ENCODE results near the gene TMEM273. TPM values are rescaled to one million over a fixed set of nuclear protein-coding genes. Genes with fewer than 3 reads are reported as not detected.
"Not testable (repeated sequence)": the region's sequence is repeated elsewhere in the genome, so short reads cannot be mapped to it uniquely, and the experiment has no call there.

TMEM273 gene
- total RNA-seq, 1 donor from 2014 or later, result 6.8 TPM

DNA sequence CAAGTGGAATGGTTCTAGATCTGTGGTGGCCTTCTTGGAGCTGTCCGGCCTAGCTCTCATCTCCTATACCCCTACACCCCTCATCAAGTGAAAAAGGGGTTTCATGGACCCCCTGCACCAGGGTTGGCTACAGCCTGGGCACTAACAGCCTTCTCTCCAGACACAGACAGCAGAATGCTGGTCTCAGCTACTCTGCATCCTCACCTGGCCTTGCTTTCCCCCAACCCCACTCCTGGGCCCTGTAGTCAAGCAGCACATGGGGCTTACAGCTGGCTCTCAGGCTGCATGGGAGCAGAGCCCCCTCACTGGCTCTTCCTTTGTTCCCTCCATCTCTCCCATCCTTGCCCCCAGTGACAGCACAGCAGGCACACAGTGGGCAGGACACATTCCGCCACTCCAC, 20.8 kb upstream of the TMEM273 start:
- Histone ChIP-seq H3K4me3 (ENCODE audit: low read length in 3 of 3) (no peak overlapping the region), H3K27me3 (ENCODE audit: control insufficient read depth in 3 of 3, insufficient read depth in 3 of 3, low read length in 3 of 3) (peaks cover 0 to 2% (median 2%) of the 10 kb centered on the region in 3 donors), H3K4me1 (ENCODE audit: control insufficient read depth in 3 of 3, insufficient read depth in 3 of 3, low read length in 3 of 3) (no peaks in the 10 kb centered on the region), H3K9me3 (ENCODE audit: control insufficient read depth in 3 of 3, low read length in 3 of 3) (no peaks in the 10 kb centered on the region), H3K9ac (ENCODE audit: low read depth in 1 of 3, low read length in 3 of 3) (no peak overlapping the region), H3K36me3 (ENCODE audit: control insufficient read depth in 3 of 3, insufficient read depth in 3 of 3, low read length in 3 of 3) (no peaks in the 10 kb centered on the region), H3K27ac (ENCODE audit: low read depth, low read length) (no peak overlapping the region)

DNA sequence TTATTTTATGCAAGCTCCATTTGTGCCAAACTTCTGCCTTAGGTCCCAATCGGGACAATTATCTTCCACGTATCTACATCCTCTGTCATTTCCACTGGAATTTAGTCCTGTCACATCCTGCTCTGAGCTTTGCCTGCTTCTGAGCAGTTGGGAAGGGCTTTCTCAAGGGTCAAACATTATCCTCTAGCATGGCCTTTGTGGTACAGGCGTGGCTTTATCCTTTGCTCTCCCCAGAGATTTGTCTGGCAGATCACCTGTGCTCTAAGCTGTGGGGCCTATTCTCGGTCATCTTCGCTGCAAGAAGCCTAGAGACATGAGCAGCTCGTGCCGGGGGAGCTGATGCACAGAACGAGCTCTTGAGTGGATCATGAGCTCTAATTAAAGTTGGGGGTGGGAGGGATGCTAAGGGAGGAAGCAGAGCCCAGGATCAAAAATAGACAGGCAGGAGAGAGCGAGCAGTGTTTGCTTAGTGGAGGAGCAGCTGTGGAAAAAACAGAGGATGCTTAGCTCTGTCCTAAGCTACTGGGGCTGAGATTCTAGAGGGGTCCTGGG, 19.8 kb upstream of the TMEM273 start:
- no peak overlapping the region for H3K27ac ChIP-seq (ENCODE audit: low read depth, low read length)
- peaks cover 0 to 2% (median 2%) of the 10 kb centered on the region in 3 donors for H3K27me3 ChIP-seq (ENCODE audit: control insufficient read depth in 3 of 3, insufficient read depth in 3 of 3, low read length in 3 of 3)
- no peaks in the 10 kb centered on the region for H3K36me3 ChIP-seq (ENCODE audit: control insufficient read depth in 3 of 3, insufficient read depth in 3 of 3, low read length in 3 of 3)
- no peak overlapping the region for H3K9ac ChIP-seq (ENCODE audit: low read depth in 1 of 3, low read length in 3 of 3)
- no peaks in the 10 kb centered on the region for H3K4me1 ChIP-seq (ENCODE audit: control insufficient read depth in 3 of 3, insufficient read depth in 3 of 3, low read length in 3 of 3)
- no peak overlapping the region for H3K4me3 ChIP-seq (ENCODE audit: low read length in 3 of 3)
- no peaks in the 10 kb centered on the region for H3K9me3 ChIP-seq (ENCODE audit: control insufficient read depth in 3 of 3, low read length in 3 of 3)

DNA sequence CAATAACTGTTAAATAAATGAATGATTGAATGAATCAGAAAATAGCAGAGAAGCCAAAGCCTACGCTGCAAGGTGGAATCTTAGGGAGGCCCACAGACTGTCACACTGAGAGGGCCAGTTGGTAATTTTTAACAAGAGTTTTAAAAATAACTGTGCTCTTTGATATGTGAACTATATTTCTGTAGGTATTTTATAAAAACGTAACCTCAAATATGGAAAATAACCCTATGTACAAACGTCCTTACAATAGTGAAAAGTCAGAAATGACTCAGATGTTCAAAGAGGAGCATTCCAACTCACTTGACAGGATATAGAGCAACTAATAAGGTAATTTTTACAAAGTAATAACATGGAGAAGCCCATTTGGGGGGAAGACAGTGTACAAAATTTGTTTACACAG, 18.9 kb upstream of the TMEM273 start:
- H3K4me1 ChIP-seq (ENCODE audit: control insufficient read depth in 3 of 3, insufficient read depth in 3 of 3, low read length in 3 of 3), result no peaks in the 10 kb centered on the region
- H3K36me3 ChIP-seq (ENCODE audit: control insufficient read depth in 3 of 3, insufficient read depth in 3 of 3, low read length in 3 of 3), result no peaks in the 10 kb centered on the region
- H3K27ac ChIP-seq (ENCODE audit: low read depth, low read length), result no peak overlapping the region
- no peak overlapping the region for H3K4me3 ChIP-seq (ENCODE audit: low read length in 3 of 3)
- H3K9ac ChIP-seq (ENCODE audit: low read depth in 1 of 3, low read length in 3 of 3), result no peak overlapping the region
- H3K27me3 ChIP-seq (ENCODE audit: control insufficient read depth in 3 of 3, insufficient read depth in 3 of 3, low read length in 3 of 3), result peaks cover 0 to 2% (median 2%) of the 10 kb centered on the region in 3 donors
- no peaks in the 10 kb centered on the region for H3K9me3 ChIP-seq (ENCODE audit: control insufficient read depth in 3 of 3, low read length in 3 of 3)

DNA sequence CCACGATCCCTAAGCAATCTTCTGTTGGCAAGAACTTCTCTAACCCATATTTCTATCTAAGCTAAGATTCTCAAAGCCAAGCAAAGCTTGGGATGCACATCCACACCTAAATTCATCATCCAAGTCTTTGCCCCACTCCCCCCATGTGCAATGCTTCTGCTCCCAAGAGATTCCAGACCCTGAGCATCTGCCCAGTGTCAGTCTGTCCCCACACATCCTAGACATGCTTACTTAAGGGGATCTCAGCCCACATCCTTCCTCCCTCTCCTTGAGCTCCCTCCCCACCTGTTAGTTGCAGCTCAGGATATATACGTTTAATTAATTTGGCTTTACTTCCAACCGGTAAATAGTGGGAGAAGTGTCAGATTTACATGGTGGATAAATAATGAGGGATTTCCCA, 17.0 kb upstream of the TMEM273 start:
- Histone ChIP-seq H3K9me3 (ENCODE audit: control insufficient read depth in 3 of 3, low read length in 3 of 3) (no peaks in the 10 kb centered on the region), H3K4me1 (ENCODE audit: control insufficient read depth in 3 of 3, insufficient read depth in 3 of 3, low read length in 3 of 3) (no peaks in the 10 kb centered on the region), H3K27ac (ENCODE audit: low read depth, low read length) (no peak overlapping the region), H3K36me3 (ENCODE audit: control insufficient read depth in 3 of 3, insufficient read depth in 3 of 3, low read length in 3 of 3) (no peaks in the 10 kb centered on the region), H3K27me3 (ENCODE audit: control insufficient read depth in 3 of 3, insufficient read depth in 3 of 3, low read length in 3 of 3) (peaks cover 0 to 2% (median 2%) of the 10 kb centered on the region in 3 donors), H3K9ac (ENCODE audit: low read depth in 1 of 3, low read length in 3 of 3) (no peak overlapping the region), H3K4me3 (ENCODE audit: low read length in 3 of 3) (no peak overlapping the region)

DNA sequence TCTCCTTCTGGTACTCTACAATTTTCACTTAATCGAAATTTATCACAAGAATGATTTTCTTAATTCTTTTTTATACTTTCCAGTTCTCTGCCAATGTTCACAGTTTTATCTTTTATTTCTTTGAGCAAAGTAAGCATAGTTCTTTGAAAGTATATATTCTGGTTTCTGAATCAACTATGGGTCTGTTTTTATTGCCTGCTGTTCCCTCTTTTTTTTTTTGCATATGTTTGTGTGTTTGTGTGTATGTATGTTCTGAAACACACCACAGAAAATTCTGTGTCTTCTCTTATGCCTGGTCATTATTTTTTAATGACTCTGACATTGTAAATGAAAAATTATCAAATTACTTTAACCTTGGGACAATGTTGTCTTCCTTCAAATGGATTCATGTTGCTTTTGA, 15.9 kb upstream of the TMEM273 start:
- peaks cover 0 to 2% (median 2%) of the 10 kb centered on the region in 3 donors for H3K27me3 ChIP-seq (ENCODE audit: control insufficient read depth in 3 of 3, insufficient read depth in 3 of 3, low read length in 3 of 3)
- H3K9me3 ChIP-seq (ENCODE audit: control insufficient read depth in 3 of 3, low read length in 3 of 3), result no peaks in the 10 kb centered on the region
- no peak overlapping the region for H3K9ac ChIP-seq (ENCODE audit: low read depth in 1 of 3, low read length in 3 of 3)

DNA sequence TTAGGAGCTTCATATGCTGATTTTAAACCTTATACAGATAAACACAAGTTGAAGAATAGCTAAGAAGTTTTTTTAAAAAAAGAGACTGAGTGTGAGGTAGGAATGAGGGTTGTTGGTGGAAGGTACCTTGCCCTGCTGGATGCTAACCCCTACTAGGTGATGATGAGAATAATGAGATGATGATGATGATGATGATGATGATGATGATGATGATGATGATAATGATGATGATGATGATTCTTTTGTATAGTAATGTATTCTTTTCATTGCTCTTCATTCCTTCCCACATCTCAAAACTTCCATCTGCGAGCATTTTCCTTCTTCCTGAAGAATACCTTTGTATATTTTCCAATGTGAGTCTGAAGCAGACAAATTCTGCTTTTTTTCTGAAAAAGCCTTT, 14.1 kb upstream of the TMEM273 start:
- Histone ChIP-seq H3K36me3 (ENCODE audit: control insufficient read depth in 3 of 3, insufficient read depth in 3 of 3, low read length in 3 of 3) (no peaks in the 10 kb centered on the region), H3K9me3 (ENCODE audit: control insufficient read depth in 3 of 3, low read length in 3 of 3) (no peaks in the 10 kb centered on the region), H3K27me3 (ENCODE audit: control insufficient read depth in 3 of 3, insufficient read depth in 3 of 3, low read length in 3 of 3) (peaks cover 0 to 2% (median 0%) of the 10 kb centered on the region in 3 donors), H3K27ac (ENCODE audit: low read depth, low read length) (no peak overlapping the region), H3K9ac (ENCODE audit: low read depth in 1 of 3, low read length in 3 of 3) (no peak overlapping the region), H3K4me1 (ENCODE audit: control insufficient read depth in 3 of 3, insufficient read depth in 3 of 3, low read length in 3 of 3) (no peaks in the 10 kb centered on the region), H3K4me3 (ENCODE audit: low read length in 3 of 3) (no peak overlapping the region)

More for the DNA sequence above, 15.9 kb upstream of the TMEM273 start:
- no peak overlapping the region for H3K4me3 ChIP-seq (ENCODE audit: low read length in 3 of 3)
- H3K4me1 ChIP-seq (ENCODE audit: control insufficient read depth in 3 of 3, insufficient read depth in 3 of 3, low read length in 3 of 3), result no peaks in the 10 kb centered on the region
- no peaks in the 10 kb centered on the region for H3K36me3 ChIP-seq (ENCODE audit: control insufficient read depth in 3 of 3, insufficient read depth in 3 of 3, low read length in 3 of 3)
- H3K27ac ChIP-seq (ENCODE audit: low read depth, low read length), result no peak overlapping the region

DNA sequence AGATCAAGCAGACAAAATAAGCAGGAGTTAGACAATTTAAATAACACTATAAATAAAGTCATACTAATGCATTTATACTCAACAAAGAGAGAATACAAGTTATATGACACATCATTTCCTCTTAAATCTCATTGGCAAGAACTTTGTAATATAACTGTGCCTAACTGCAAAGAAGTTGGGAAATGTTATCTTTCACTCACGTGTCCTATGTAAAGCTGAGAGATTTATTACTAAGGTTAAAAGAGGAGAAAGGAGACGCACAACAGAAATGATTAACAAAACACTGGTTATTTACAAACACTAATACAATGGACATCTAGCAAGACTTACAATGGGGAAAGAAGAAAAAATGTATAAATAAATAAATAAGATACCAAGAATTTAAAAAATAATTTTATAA, 12.7 kb upstream of the TMEM273 start:
- Histone ChIP-seq H3K36me3 (ENCODE audit: control insufficient read depth in 3 of 3, insufficient read depth in 3 of 3, low read length in 3 of 3) (no peaks in the 10 kb centered on the region), H3K4me1 (ENCODE audit: control insufficient read depth in 3 of 3, insufficient read depth in 3 of 3, low read length in 3 of 3) (no peaks in the 10 kb centered on the region), H3K27ac (ENCODE audit: low read depth, low read length) (no peak overlapping the region), H3K9ac (ENCODE audit: low read depth in 1 of 3, low read length in 3 of 3) (no peak overlapping the region), H3K27me3 (ENCODE audit: control insufficient read depth in 3 of 3, insufficient read depth in 3 of 3, low read length in 3 of 3) (no peaks in the 10 kb centered on the region), H3K4me3 (ENCODE audit: low read length in 3 of 3) (no peak overlapping the region), H3K9me3 (ENCODE audit: control insufficient read depth in 3 of 3, low read length in 3 of 3) (no peaks in the 10 kb centered on the region)

DNA sequence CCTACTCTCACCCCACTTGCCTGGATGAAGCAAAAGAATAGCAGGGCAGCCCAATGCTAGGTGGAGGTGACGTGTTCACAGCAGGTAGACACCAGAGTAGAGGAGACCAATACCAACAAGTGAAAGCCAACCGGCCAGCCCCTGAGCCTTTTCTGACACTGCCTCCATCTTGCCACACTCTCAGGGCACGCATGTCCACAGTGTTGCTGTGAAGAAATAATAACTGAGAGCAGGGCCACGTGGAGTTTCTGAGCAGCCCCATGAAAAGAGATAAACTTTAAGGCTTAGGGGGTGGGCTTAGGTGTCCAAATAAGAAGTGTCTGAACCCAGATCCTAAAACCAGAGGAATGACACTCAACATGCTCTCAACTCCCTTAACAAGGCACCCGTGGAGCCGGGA, 9.0 kb upstream of the TMEM273 start:
- Histone ChIP-seq H3K27me3 (ENCODE audit: control insufficient read depth in 3 of 3, insufficient read depth in 3 of 3, low read length in 3 of 3) (no peaks in the 10 kb centered on the region), H3K9me3 (ENCODE audit: control insufficient read depth in 3 of 3, low read length in 3 of 3) (no peaks in the 10 kb centered on the region), H3K4me3 (ENCODE audit: low read length in 3 of 3) (no peak overlapping the region), H3K36me3 (ENCODE audit: control insufficient read depth in 3 of 3, insufficient read depth in 3 of 3, low read length in 3 of 3) (no peaks in the 10 kb centered on the region), H3K27ac (ENCODE audit: low read depth, low read length) (no peak overlapping the region), H3K4me1 (ENCODE audit: control insufficient read depth in 3 of 3, insufficient read depth in 3 of 3, low read length in 3 of 3) (no peaks in the 10 kb centered on the region), H3K9ac (ENCODE audit: low read depth in 1 of 3, low read length in 3 of 3) (no peak overlapping the region)

DNA sequence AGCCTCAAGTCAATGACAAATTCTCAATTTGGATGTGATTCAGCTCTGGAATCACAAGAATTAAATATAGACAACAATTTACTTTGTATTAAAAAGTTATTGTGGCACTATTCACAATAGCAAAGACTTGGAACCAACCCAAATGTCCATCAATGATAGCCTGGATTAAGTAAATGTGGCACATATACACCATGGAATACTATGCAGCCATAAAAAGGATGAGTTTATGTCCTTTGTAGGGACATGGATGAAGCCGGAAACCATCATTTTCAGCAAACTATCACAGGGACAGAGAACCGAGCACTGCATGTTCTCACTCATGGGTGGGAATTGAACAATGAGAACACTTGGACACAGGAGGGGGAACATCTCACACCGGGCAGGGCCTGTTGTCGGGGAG, 7.7 kb upstream of the TMEM273 start:
- H3K27ac ChIP-seq (ENCODE audit: low read depth, low read length); H3K9ac ChIP-seq (ENCODE audit: low read depth in 1 of 3, low read length in 3 of 3); H3K4me3 ChIP-seq (ENCODE audit: low read length in 3 of 3); H3K4me1 ChIP-seq (ENCODE audit: control insufficient read depth in 3 of 3, insufficient read depth in 3 of 3, low read length in 3 of 3); H3K9me3 ChIP-seq (ENCODE audit: control insufficient read depth in 3 of 3, low read length in 3 of 3); H3K27me3 ChIP-seq (ENCODE audit: control insufficient read depth in 3 of 3, insufficient read depth in 3 of 3, low read length in 3 of 3); H3K36me3 ChIP-seq (ENCODE audit: control insufficient read depth in 3 of 3, insufficient read depth in 3 of 3, low read length in 3 of 3): not testable (repeated sequence)

DNA sequence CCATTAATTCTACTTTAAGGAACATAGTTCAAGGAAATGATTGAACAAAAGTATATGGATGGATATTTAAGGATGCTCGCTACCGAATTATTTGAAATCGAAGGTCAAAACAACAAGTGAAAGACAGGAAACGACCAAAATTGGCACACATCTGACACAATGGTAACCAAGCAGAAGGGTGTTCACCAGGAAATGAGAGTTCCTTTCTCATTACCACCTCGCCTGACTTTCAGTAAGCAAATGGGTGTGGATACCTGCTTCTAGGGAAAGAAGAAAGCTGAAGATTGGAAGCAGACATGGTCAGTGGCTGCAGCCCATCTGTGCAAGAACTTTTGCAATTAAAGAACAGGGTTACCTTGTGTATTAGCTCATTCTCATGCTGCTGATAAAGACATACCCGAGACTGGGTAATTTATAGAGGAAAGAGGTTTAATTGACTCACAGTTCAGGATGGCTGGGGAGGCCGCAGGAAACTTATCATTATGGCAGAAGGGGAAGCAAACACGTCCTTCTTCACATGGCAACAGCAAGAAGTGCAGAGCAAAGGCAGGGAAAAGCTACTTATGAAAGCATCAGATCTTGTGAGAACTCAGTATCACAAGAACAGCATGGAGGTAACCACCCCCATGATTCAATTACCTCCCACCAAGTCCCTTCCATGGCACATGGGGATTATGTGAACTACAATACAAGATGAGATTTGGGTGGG, 6.2 kb upstream of the TMEM273 start:
- no peaks in the 10 kb centered on the region for H3K36me3 ChIP-seq (ENCODE audit: control insufficient read depth in 3 of 3, insufficient read depth in 3 of 3, low read length in 3 of 3)
- no peak overlapping the region for H3K4me3 ChIP-seq (ENCODE audit: low read length in 3 of 3)
- no peak overlapping the region for H3K9ac ChIP-seq (ENCODE audit: low read depth in 1 of 3, low read length in 3 of 3)
- H3K9me3 ChIP-seq (ENCODE audit: control insufficient read depth in 3 of 3, low read length in 3 of 3), result no peaks in the 10 kb centered on the region
- peak overlapping the region; percentile 41 for H3K27ac ChIP-seq (ENCODE audit: low read depth, low read length)
- H3K27me3 ChIP-seq (ENCODE audit: control insufficient read depth in 3 of 3, insufficient read depth in 3 of 3, low read length in 3 of 3), result no peaks in the 10 kb centered on the region
- H3K4me1 ChIP-seq (ENCODE audit: control insufficient read depth in 3 of 3, insufficient read depth in 3 of 3, low read length in 3 of 3), result peaks cover 0 to 9% (median 6%) of the 10 kb centered on the region in 3 donors
